ENCODE data around the gene NDUFS5. TPM values are rescaled to one million over a fixed set of nuclear protein-coding genes. Genes with fewer than 3 reads are reported as not detected.
"Not testable (repeated sequence)": the region's sequence is repeated elsewhere in the genome, so short reads cannot be mapped to it uniquely, and the experiment has no call there.

The NDUFS5 gene
- total RNA-seq, 2 experiments from 2014 or later: 107 to 113 TPM

GRCh38 chr1:38997034-38997900 lies 28.9 kb upstream of the NDUFS5 start:
- H3K4me3 Mint-ChIP-seq: peak overlapping the region; percentile 63
- peak overlapping the region; percentile 71 for H3K27ac Mint-ChIP-seq
- H3K4me1 Mint-ChIP-seq: peaks cover 44% of the 10 kb centered on the region
- ATAC-seq (ENCODE audit: low read depth): peak; percentile 56
- no peak for DNase-seq
- H3K9me3 Mint-ChIP-seq: no peaks in the 10 kb centered on the region
- peaks cover 43% of the 10 kb centered on the region for H3K36me3 Mint-ChIP-seq
- POLR2A ChIA-PET: interaction anchor here (0.6 to 2.7 kb wide), 3 partner anchors 27 to 138 kb away, joined by 3 to 8 read pairs (median 3); partner anchors contain the start of genes NDUFS5 and RRAGC
- H3K27me3 Mint-ChIP-seq: no peaks in the 10 kb centered on the region

- POLR2A ChIA-PET: interaction anchor here (1.2 to 2.7 kb wide), 2 partner anchors 29 to 138 kb away, joined by 3 to 8 read pairs; partner anchors contain the start of genes NDUFS5 and RRAGC
- DNase-seq (no peak), ATAC-seq (ENCODE audit: low read depth) (no peak)
- Mint-ChIP-seq H3K4me1 (peaks cover 41% of the 10 kb centered on the region), H3K27ac (peak overlapping the region; percentile 42), H3K27me3 (no peaks in the 10 kb centered on the region), H3K36me3 (peaks cover 44% of the 10 kb centered on the region), H3K9me3 (no peaks in the 10 kb centered on the region), H3K4me3 (peak overlapping the region; percentile 63)
These were observed 28.3 kb upstream of the NDUFS5 start for GRCh38 chr1:38997901-38998190.

- Mint-ChIP-seq H3K4me1 (peaks cover 21% of the 10 kb centered on the region), H3K9me3 (no peaks in the 10 kb centered on the region), H3K4me3 (no peak overlapping the region), H3K27ac (no peak overlapping the region), H3K36me3 (peaks cover 35% of the 10 kb centered on the region), H3K27me3 (no peaks in the 10 kb centered on the region)
- DNase-seq: no peak
- POLR2A ChIA-PET: no interaction called here
- no peak for ATAC-seq (ENCODE audit: low read depth)
These were observed 24.4 kb upstream of the NDUFS5 start for GRCh38 chr1:39001516-39002421.

- Mint-ChIP-seq H3K36me3 (peaks cover 36% of the 10 kb centered on the region), H3K27ac (no peak overlapping the region), H3K27me3 (no peaks in the 10 kb centered on the region), H3K4me1 (peaks cover 11% of the 10 kb centered on the region), H3K4me3 (no peak overlapping the region), H3K9me3 (no peaks in the 10 kb centered on the region)
- no peak for ATAC-seq (ENCODE audit: low read depth)
- POLR2A ChIA-PET: interaction anchor here (0.7 kb wide), 1 partner anchor 23 kb away, joined by 4 read pairs; the partner anchor contains the start of gene NDUFS5
- no peak for DNase-seq
These were observed 22.9 kb upstream of the NDUFS5 start for GRCh38 chr1:39003281-39003680.

GRCh38 chr1:39003794-39004193 lies 22.4 kb upstream of the NDUFS5 start:
- POLR2A ChIA-PET: interaction anchor here (0.7 kb wide), 1 partner anchor 22 kb away, joined by 4 read pairs; the partner anchor contains the start of gene NDUFS5
- Mint-ChIP-seq H3K27me3 (no peaks in the 10 kb centered on the region), H3K9me3 (no peaks in the 10 kb centered on the region), H3K27ac (no peak overlapping the region), H3K36me3 (peaks cover 38% of the 10 kb centered on the region), H3K4me1 (peaks cover 10% of the 10 kb centered on the region), H3K4me3 (no peak overlapping the region)
- ATAC-seq (ENCODE audit: low read depth) (no peak), DNase-seq (no peak)

GRCh38 chr1:39006287-39006686 lies 19.9 kb upstream of the NDUFS5 start:
- Mint-ChIP-seq H3K9me3 (no peaks in the 10 kb centered on the region), H3K36me3 (peaks cover 31% of the 10 kb centered on the region), H3K27ac (no peak overlapping the region), H3K27me3 (no peaks in the 10 kb centered on the region), H3K4me1 (peaks cover 6% of the 10 kb centered on the region), H3K4me3 (no peak overlapping the region)
- POLR2A ChIA-PET: interaction anchor here (1.1 kb wide), 1 partner anchor 20 kb away, joined by 3 read pairs; the partner anchor contains the start of gene NDUFS5
- DNase-seq (no peak), ATAC-seq (ENCODE audit: low read depth) (no peak)

- no peak for DNase-seq
- no peaks in the 10 kb centered on the region for H3K9me3 Mint-ChIP-seq
- POLR2A ChIA-PET: interaction anchor here (1.1 kb wide), 1 partner anchor 19 kb away, joined by 3 read pairs; the partner anchor contains the start of gene NDUFS5
- H3K27ac Mint-ChIP-seq: no peak overlapping the region
- H3K4me3 Mint-ChIP-seq: no peak overlapping the region
- ATAC-seq (ENCODE audit: low read depth): no peak
- peaks cover 31% of the 10 kb centered on the region for H3K36me3 Mint-ChIP-seq
- H3K4me1 Mint-ChIP-seq: peaks cover 3% of the 10 kb centered on the region
- H3K27me3 Mint-ChIP-seq: no peaks in the 10 kb centered on the region
These were observed 19.2 kb upstream of the NDUFS5 start for GRCh38 chr1:39006726-39007645.

- not testable (repeated sequence) for DNase-seq; H3K4me1 Mint-ChIP-seq; H3K27ac Mint-ChIP-seq; H3K4me3 Mint-ChIP-seq; H3K27me3 Mint-ChIP-seq; H3K9me3 Mint-ChIP-seq; ATAC-seq (ENCODE audit: low read depth)
- peaks cover 11% of the 10 kb centered on the region for H3K36me3 Mint-ChIP-seq
- POLR2A ChIA-PET: interaction anchor here (1.2 kb wide), 1 partner anchor 11 kb away, joined by 6 read pairs; the partner anchor contains the start of gene NDUFS5
These were observed 11.2 kb upstream of the NDUFS5 start for GRCh38 chr1:39014956-39015355.

- no peak overlapping the region for H3K27ac Mint-ChIP-seq
- peaks cover 2% of the 10 kb centered on the region for H3K27me3 Mint-ChIP-seq
- no peak overlapping the region for H3K4me3 Mint-ChIP-seq
- H3K9me3 Mint-ChIP-seq: no peaks in the 10 kb centered on the region
- no peaks in the 10 kb centered on the region for H3K4me1 Mint-ChIP-seq
- DNase-seq (no peak), ATAC-seq (ENCODE audit: low read depth) (no peak)
- H3K36me3 Mint-ChIP-seq: peaks cover 9% of the 10 kb centered on the region
- POLR2A ChIA-PET: interaction anchor here (1.6 kb wide), 1 partner anchor 10 kb away, joined by 4 read pairs; the partner anchor contains the start of gene NDUFS5
These were observed 9.5 kb upstream of the NDUFS5 start for GRCh38 chr1:39016604-39017171.

GRCh38 chr1:39017266-39017665 lies 8.9 kb upstream of the NDUFS5 start:
- H3K27me3 Mint-ChIP-seq: peaks cover 2% of the 10 kb centered on the region
- peaks cover 3% of the 10 kb centered on the region for H3K36me3 Mint-ChIP-seq
- no peaks in the 10 kb centered on the region for H3K4me1 Mint-ChIP-seq
- ATAC-seq (ENCODE audit: low read depth): no peak
- POLR2A ChIA-PET: interaction anchor here (0.6 to 1.6 kb wide), 2 partner anchors 9 to 44 kb away, joined by 4 read pairs; partner anchors contain the start of gene NDUFS5
- no peak for DNase-seq
- H3K4me3 Mint-ChIP-seq: no peak overlapping the region
- no peaks in the 10 kb centered on the region for H3K9me3 Mint-ChIP-seq
- H3K27ac Mint-ChIP-seq: no peak overlapping the region

- DNase-seq; H3K27ac Mint-ChIP-seq; H3K9me3 Mint-ChIP-seq; H3K4me1 Mint-ChIP-seq; ATAC-seq (ENCODE audit: low read depth); H3K4me3 Mint-ChIP-seq; POLR2A ChIA-PET; H3K27me3 Mint-ChIP-seq; H3K36me3 Mint-ChIP-seq: not testable (repeated sequence)
These were observed 5.7 kb upstream of the NDUFS5 start for GRCh38 chr1:39020494-39020893.

GRCh38 chr1:39021426-39021825 lies 4.7 kb upstream of the NDUFS5 start:
- ATAC-seq (ENCODE audit: low read depth): no peak
- Mint-ChIP-seq H3K36me3 (no peaks in the 10 kb centered on the region), H3K4me1 (peaks cover 7% of the 10 kb centered on the region), H3K27me3 (peaks cover 4% of the 10 kb centered on the region), H3K4me3 (no peak overlapping the region), H3K9me3 (no peaks in the 10 kb centered on the region), H3K27ac (no peak overlapping the region)
- POLR2A ChIA-PET: no interaction called here
- DNase-seq: no peak
